Fibroblast of lung (primary cell): Measurements from ENCODE around the gene RFTN2. TPM values are rescaled to one million over a fixed set of nuclear protein-coding genes. Genes with fewer than 3 reads are reported as not detected.
A peak's percentile ranks its signal among the peaks of the same experiment; 100 is the strongest.

Source experiments
- DNase-seq, 2 donors: peaks; one replicate each; pipeline versions ENCODE4 v3.0.0 to v3.0.0-alpha.2; 2010; ENCODE audit warnings: low read depth in 2 of 2
- H2AFZ ChIP-seq: 2 replicates; pipeline ENCODE4 v1.5.1; 2012; ENCODE audit warnings: low read length, control low read depth, inconsistent platforms
- H3K27ac ChIP-seq: 2 replicates; pipeline ENCODE4 v1.5.1; 2011; ENCODE audit warnings: low read length, control low read depth; ENCODE audit not compliant: insufficient read depth
- H3K27me3 ChIP-seq: 2 replicates; pipeline ENCODE4 v1.5.1; 2011; ENCODE audit warnings: mild to moderate bottlenecking, low read length; ENCODE audit not compliant: control insufficient read depth, insufficient read depth
- H3K36me3 ChIP-seq: 2 replicates; pipeline ENCODE4 v1.5.1; 2011; ENCODE audit warnings: low read length; ENCODE audit not compliant: control insufficient read depth, insufficient read depth
- H3K4me1 ChIP-seq: 2 replicates; pipeline ENCODE4 v1.5.1; 2011; ENCODE audit warnings: low read length; ENCODE audit not compliant: control insufficient read depth, insufficient read depth; ENCODE audit errors: extremely low read depth
- H3K4me2 ChIP-seq: 2 replicates; pipeline ENCODE4 v1.5.1; 2011; ENCODE audit warnings: low read length, control low read depth; ENCODE audit not compliant: insufficient read depth; ENCODE audit errors: extremely low read depth
- H3K4me3 ChIP-seq, 4 experiments: fragments of 200-600 bp in 1 of 4; sonication (generic) in 1 of 4; replicated peaks in 1 of 4; 2 replicates each; pipeline ENCODE4 v1.5.1; 2011 to 2016; ENCODE audit warnings: low read length in 4 of 4, low read depth in 3 of 4, mild to moderate bottlenecking in 3 of 4, control low read depth in 2 of 4, inconsistent platforms in 1 of 4, mixed read lengths in 1 of 4; ENCODE audit not compliant: insufficient read depth in 1 of 4; ENCODE audit errors: control extremely low read depth in 1 of 4
- H3K79me2 ChIP-seq: 2 replicates; pipeline ENCODE4 v1.5.1; 2012; ENCODE audit warnings: mild to moderate bottlenecking, low read length, inconsistent platforms; ENCODE audit not compliant: control insufficient read depth, insufficient read depth
- H3K9ac ChIP-seq: 2 replicates; pipeline ENCODE4 v1.5.1; 2011; ENCODE audit warnings: mild to moderate bottlenecking, low read length, control low read depth; ENCODE audit not compliant: insufficient read depth
- H3K9me3 ChIP-seq: 2 replicates; pipeline ENCODE4 v1.5.1; 2012; ENCODE audit warnings: low read depth, low read length; ENCODE audit not compliant: control insufficient read depth, insufficient read depth
- H4K20me1 ChIP-seq: 2 replicates; pipeline ENCODE4 v1.5.1; 2011; ENCODE audit warnings: low read length; ENCODE audit not compliant: control insufficient read depth, insufficient read depth; ENCODE audit errors: extremely low read depth
- EZH2 ChIP-seq: IDR thresholded peaks from 2 replicates; pipeline ENCODE4 v1.5.1; 2012; ENCODE audit warnings: low read length, control low read depth, mild to moderate bottlenecking; ENCODE audit errors: missing control alignments
- polyA plus RNA-seq, 2 donors: library from polyadenylated mRNA; depleted of rRNA in 1 of 2; stranded (reverse) in 1 of 2; unstranded in 1 of 2; fragments of >200 nt; gene quantifications; 2 replicates each; pipeline ENCODE4 v1.2.1, GENCODE V29; 2011 to 2012; ENCODE audit warnings: missing spikeins in 1 of 2
- total RNA-seq: library from RNA; depleted of rRNA; stranded (reverse); fragments of >200 nt; gene quantifications from 2 replicates; pipeline ENCODE4 v1.2.1, GENCODE V29; 2014
- TF ChIP-seq, protein P1 (sequence below), 2 donors: IDR thresholded peaks in 1 of 2; conservative IDR thresholded peaks in 1 of 2; 1 replicate in 1 of 2; 2 replicates in 1 of 2; pipeline ENCODE4 v1.5.1; 2011 to 2012; ENCODE audit warnings: low read length in 2 of 2, control low read depth in 1 of 2, inconsistent platforms in 1 of 2, low read depth in 1 of 2, mild to moderate bottlenecking in 1 of 2

Gene RFTN2
- total and polyA plus RNA-seq, 2 donors (not counting 1 experiment from before 2014, with no cell fraction given): 0.95 to 10.2 TPM

DNA sequence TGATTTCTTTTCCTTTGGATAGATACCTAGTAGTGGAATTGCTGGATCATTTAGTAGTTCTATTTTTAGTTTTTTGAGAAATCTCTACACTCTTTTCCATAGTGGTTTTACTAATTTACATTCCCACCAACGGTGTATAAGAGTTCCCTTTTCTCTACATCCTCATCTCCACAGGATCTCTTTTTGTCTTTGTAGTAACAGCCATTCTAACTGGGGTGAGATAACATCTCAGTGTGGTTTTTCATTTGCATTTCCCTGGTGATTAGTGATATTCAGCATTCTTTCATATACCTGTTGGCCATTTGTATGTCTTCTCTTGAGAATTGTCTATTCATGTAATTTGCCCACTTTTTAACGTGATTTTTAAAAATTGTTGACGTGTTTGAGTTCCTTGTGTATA, 13.8 kb downstream of the RFTN2 start:
- H3K4me3 ChIP-seq: no peak overlapping the region
- no peak for TF ChIP-seq EZH2
- TF ChIP-seq, protein P1, sequence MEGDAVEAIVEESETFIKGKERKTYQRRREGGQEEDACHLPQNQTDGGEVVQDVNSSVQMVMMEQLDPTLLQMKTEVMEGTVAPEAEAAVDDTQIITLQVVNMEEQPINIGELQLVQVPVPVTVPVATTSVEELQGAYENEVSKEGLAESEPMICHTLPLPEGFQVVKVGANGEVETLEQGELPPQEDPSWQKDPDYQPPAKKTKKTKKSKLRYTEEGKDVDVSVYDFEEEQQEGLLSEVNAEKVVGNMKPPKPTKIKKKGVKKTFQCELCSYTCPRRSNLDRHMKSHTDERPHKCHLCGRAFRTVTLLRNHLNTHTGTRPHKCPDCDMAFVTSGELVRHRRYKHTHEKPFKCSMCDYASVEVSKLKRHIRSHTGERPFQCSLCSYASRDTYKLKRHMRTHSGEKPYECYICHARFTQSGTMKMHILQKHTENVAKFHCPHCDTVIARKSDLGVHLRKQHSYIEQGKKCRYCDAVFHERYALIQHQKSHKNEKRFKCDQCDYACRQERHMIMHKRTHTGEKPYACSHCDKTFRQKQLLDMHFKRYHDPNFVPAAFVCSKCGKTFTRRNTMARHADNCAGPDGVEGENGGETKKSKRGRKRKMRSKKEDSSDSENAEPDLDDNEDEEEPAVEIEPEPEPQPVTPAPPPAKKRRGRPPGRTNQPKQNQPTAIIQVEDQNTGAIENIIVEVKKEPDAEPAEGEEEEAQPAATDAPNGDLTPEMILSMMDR (conservative IDR thresholded peaks at IDR 0.05 in 1 of 2, IDR thresholded peaks at IDR 0.05 in 1 of 2; ENCODE audit: low read depth in 1 of 2, low read length in 2 of 2): no peak
- no peaks in the 10 kb centered on the region for H4K20me1 ChIP-seq
- no peak for DNase-seq
- no peaks in the 10 kb centered on the region for H3K79me2 ChIP-seq
- no peaks in the 10 kb centered on the region for H3K36me3 ChIP-seq
- no peak overlapping the region for H3K4me2 ChIP-seq
- no peak overlapping the region for H3K27ac ChIP-seq
- H3K27me3 ChIP-seq: no peaks in the 10 kb centered on the region
- no peaks in the 10 kb centered on the region for H3K4me1 ChIP-seq
- no peak overlapping the region for H2AFZ ChIP-seq
- H3K9ac ChIP-seq: no peak overlapping the region
- H3K9me3 ChIP-seq: no peaks in the 10 kb centered on the region

- H4K20me1 ChIP-seq: no peaks in the 10 kb centered on the region
- no peak overlapping the region for H3K4me3 ChIP-seq
- H3K36me3 ChIP-seq: no peaks in the 10 kb centered on the region
- H3K27me3 ChIP-seq: no peaks in the 10 kb centered on the region
- H3K9me3 ChIP-seq: no peaks in the 10 kb centered on the region
- no peak for TF ChIP-seq EZH2
- TF ChIP-seq, protein P1 (conservative IDR thresholded peaks at IDR 0.05 in 1 of 2, IDR thresholded peaks at IDR 0.05 in 1 of 2; ENCODE audit: low read depth in 1 of 2, low read length in 2 of 2): no peak
- H3K4me1 ChIP-seq: no peaks in the 10 kb centered on the region
- no peaks in the 10 kb centered on the region for H3K79me2 ChIP-seq
- no peak overlapping the region for H3K9ac ChIP-seq
- H3K27ac ChIP-seq: no peak overlapping the region
- no peak for DNase-seq
- no peak overlapping the region for H2AFZ ChIP-seq
- no peak overlapping the region for H3K4me2 ChIP-seq
Measured at GRCh38 chr2:197657562-197657961, 17.8 kb downstream of the RFTN2 start.

DNA sequence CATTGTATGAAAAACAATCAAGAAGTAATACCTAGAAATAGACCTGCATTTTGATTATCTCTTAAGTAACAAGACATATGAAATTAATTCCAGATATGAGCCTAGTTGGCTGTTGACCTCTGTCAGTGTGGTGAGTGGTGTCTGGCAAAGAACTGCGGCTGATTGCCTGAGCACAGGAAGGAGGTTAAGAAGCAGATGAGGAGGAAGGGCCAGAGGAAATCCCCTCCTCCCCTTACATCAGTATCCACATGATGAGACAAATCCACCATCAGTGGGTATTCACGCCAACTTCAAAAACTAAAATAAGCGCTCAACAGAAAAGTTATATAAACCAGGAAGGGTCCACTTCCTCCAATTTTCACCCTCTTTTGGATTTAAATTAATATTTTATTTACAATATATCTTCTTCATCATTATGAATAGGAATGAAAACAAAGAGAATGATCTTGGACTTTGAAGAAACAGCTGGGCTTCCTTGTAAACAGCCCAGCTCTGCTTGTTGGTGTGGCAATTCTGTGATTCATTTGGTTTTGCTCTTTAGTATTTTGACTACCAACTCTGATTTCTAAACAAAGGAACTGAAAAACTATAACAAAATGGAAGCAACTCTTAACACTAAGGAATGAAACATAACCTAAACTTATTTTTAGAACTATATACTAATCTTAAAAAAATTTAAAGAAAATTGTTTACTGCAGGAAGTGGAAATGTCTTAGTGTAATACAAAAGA, 27.3 kb downstream of the RFTN2 start:
- Histone ChIP-seq H3K4me2 (no peak overlapping the region), H2AFZ (peak overlapping the region; percentile 55), H3K27me3 (no peaks in the 10 kb centered on the region), H3K27ac (peak overlapping the region; percentile 47), H3K9me3 (no peaks in the 10 kb centered on the region), H3K36me3 (no peaks in the 10 kb centered on the region), H3K4me3 (no peak overlapping the region), H3K9ac (no peak overlapping the region), H3K79me2 (no peaks in the 10 kb centered on the region), H4K20me1 (no peaks in the 10 kb centered on the region), H3K4me1 (no peaks in the 10 kb centered on the region)
- TF ChIP-seq, protein P1 (conservative IDR thresholded peaks at IDR 0.05 in 1 of 2, IDR thresholded peaks at IDR 0.05 in 1 of 2; ENCODE audit: low read depth in 1 of 2, low read length in 2 of 2): no peak
- TF ChIP-seq EZH2: no peak
- DNase-seq: peak in 1 of 2 donors; percentile 82
